Measurements from ENCODE around the gene ANKRD28. TPM values are rescaled to one million over a fixed set of nuclear protein-coding genes. Genes with fewer than 3 reads are reported as not detected.

Gene ANKRD28
- total RNA-seq, 1 experiment from 2014 or later: 47.5 TPM

DNA sequence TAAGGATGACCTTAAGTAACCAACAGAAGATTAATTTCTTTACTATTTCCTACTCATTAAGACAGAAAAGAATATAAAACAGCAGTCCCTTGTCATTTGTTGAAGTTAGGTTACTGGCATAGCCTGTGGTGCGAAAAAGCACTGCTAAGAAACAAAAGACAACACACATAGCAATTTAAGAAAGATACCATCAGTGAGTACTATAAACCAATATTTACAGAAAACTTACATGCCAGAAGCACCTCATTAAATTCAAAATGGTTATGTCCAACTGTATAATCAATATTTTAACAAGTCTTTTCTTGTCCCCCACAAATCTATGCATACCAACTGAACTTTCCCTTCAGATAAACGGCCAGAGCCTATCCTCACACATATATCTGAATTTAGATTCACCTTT, 42.0 kb downstream of the ANKRD28 start (continued):
- TF ChIP-seq ZBTB33 (IDR thresholded peaks at IDR 0.05; ENCODE audit: extremely low read depth, insufficient replicate concordance, low read length): no peak

DNA sequence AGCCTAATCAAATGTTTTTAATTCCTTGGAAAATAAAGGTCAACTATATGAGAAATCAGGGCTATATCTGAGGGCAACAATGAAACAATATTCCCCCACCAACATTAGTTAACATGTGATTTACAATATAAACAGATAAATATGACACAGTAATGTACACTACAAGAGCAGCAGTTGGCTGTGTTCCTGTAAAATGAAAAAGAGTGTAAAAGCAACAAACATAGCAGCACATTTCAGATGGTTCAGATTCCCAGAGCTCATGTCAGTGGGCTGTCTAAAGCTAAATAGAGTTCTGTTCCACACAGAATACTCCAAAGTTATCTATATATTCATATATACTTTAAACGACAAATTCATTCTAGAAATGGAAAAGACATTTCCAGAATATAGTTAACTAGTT, 42.6 kb downstream of the ANKRD28 start:
- Histone ChIP-seq H4K20me1 (ENCODE audit: insufficient read depth) (no peaks in the 10 kb centered on the region), H3K4me3 (replicated peaks in 1 of 2; ENCODE audit: low read depth in 1 of 2, low read length in 2 of 2) (no peak overlapping the region), H3K79me2 (ENCODE audit: insufficient read depth, low read length) (no peaks in the 10 kb centered on the region), H2AFZ (ENCODE audit: low read depth, low read length, poor library complexity, severe bottlenecking) (no peak overlapping the region), H3K9ac (ENCODE audit: low read length) (no peak overlapping the region), H3K27me3 (ENCODE audit: insufficient read depth, low read length) (no peaks in the 10 kb centered on the region), H3K27ac (ENCODE audit: low read depth, low read length) (no peak overlapping the region), H3K9me2 (ENCODE audit: insufficient read depth) (no peaks in the 10 kb centered on the region), H3K36me3 (ENCODE audit: control insufficient read depth in 1 of 2, insufficient read depth in 2 of 2, low read length in 2 of 2) (peaks cover 0 to 4% of the 10 kb centered on the region in 2 experiments; a peak in 1 of 4 replicates), H3K4me1 (ENCODE audit: control insufficient read depth in 1 of 2, insufficient read depth in 2 of 2, low read length in 2 of 2) (0 out of 4 replicates have a peak, but pooled peaks cover 0 to 3% of the 10 kb centered on the region in 2 experiments), H3K4me2 (ENCODE audit: low read length) (no peak overlapping the region), H3K9me3 (ENCODE audit: control insufficient read depth in 1 of 2, insufficient read depth in 1 of 2, low read depth in 1 of 2, low read length in 2 of 2) (no peaks in the 10 kb centered on the region)
- BruUV-seq (replicated peaks): no TSS peak
- ChIA-PET RAD21 (ENCODE audit: low non-redundant PET in 1 of 2, low total read pairs in 2 of 2, uncharacterized antibody in 2 of 2, unreplicated experiment in 2 of 2) (no interaction called here), CTCF (no interaction called here), POLR2A (no interaction called here)
- intact Hi-C loops (cut with micrococcal nuclease): no loop called here
- no peak for DNase-seq (ENCODE audit: low read depth, low spot score)
- no peak for ATAC-seq
- no peak for TF ChIP-seq SRF (IDR thresholded peaks at IDR 0.05; ENCODE audit: low read depth)
- no peak for TF ChIP-seq POLR2A (IDR thresholded peaks at IDR 0.05; ENCODE audit: borderline replicate concordance, extremely low read depth, insufficient read depth, insufficient read length)
- TF ChIP-seq TCF7L2 (IDR thresholded peaks at IDR 0.05; ENCODE audit: borderline replicate concordance, extremely low read depth, insufficient read depth, insufficient read length): no peak
- TF ChIP-seq JUND (IDR thresholded peaks at IDR 0.05): no peak
- TF ChIP-seq MAX (IDR thresholded peaks at IDR 0.05): no peak
- TF ChIP-seq, protein P1, sequence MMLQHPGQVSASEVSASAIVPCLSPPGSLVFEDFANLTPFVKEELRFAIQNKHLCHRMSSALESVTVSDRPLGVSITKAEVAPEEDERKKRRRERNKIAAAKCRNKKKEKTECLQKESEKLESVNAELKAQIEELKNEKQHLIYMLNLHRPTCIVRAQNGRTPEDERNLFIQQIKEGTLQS (IDR thresholded peaks at IDR 0.05): no peak
- no peak for TF ChIP-seq ZNF274 (IDR thresholded peaks at IDR 0.05; ENCODE audit: low read depth, low read length)
- TF ChIP-seq CEBPB (IDR thresholded peaks at IDR 0.05; ENCODE audit: low read depth): no peak
- no peak for TF ChIP-seq EZH2phosphoT487 (IDR thresholded peaks at IDR 0.05; ENCODE audit: borderline replicate concordance)
- no peak for TF ChIP-seq ZFX (IDR thresholded peaks at IDR 0.05)
- no peak for TF ChIP-seq EGR1 (IDR thresholded peaks at IDR 0.05; ENCODE audit: low read depth)
- no peak for TF ChIP-seq YY1 (IDR thresholded peaks at IDR 0.05; ENCODE audit: extremely low read depth, insufficient replicate concordance, low read depth, low read length)
- TF ChIP-seq POLR2AphosphoS5 (IDR thresholded peaks at IDR 0.05; ENCODE audit: low read depth, low read length): no peak
- TF ChIP-seq CTCF (IDR thresholded peaks at IDR 0.05 in 2 of 3, conservative IDR thresholded peaks at IDR 0.05 in 1 of 3; ENCODE audit: borderline replicate concordance in 1 of 3, insufficient read depth in 1 of 3, low read depth in 2 of 3, low read length in 2 of 3): no peak
- no peak for TF ChIP-seq RAD21 (IDR thresholded peaks at IDR 0.05; ENCODE audit: low read depth)
- TF ChIP-seq FOSL1 (IDR thresholded peaks at IDR 0.05; ENCODE audit: low read depth): no peak
